HG02852 (cell line): ENCODE data around the gene TMCO4.

Source experiments
- ATAC-seq: cut with Tn5 transposase; IDR thresholded peaks from one replicate; pipeline ENCODE4 v1.9.1; 2021; ENCODE audit warnings: mild to moderate bottlenecking, moderate library complexity; ENCODE audit not compliant: unreplicated experiment

TMCO4 gene

GRCh38 chr1:19662313-19662712, 137.4 kb downstream of the TMCO4 start:
- ATAC-seq, result no peak

GRCh38 chr1:19661721-19662228, 137.9 kb downstream of the TMCO4 start:
- no peak for ATAC-seq

- no peak for ATAC-seq
Measured at GRCh38 chr1:19658186-19658585, 141.5 kb downstream of the TMCO4 start.

- no peak for ATAC-seq
Measured at GRCh38 chr1:19657511-19657910, 142.2 kb downstream of the TMCO4 start.

- ATAC-seq, result no peak
Measured at GRCh38 chr1:19656780-19657466, 142.8 kb downstream of the TMCO4 start.

- no peak for ATAC-seq
Measured at GRCh38 chr1:19656134-19656779, 143.5 kb downstream of the TMCO4 start.

GRCh38 chr1:19655718-19656080, 144.0 kb downstream of the TMCO4 start:
- ATAC-seq, result no peak

- ATAC-seq, result no peak
Measured at GRCh38 chr1:19654886-19655717, 144.6 kb downstream of the TMCO4 start.

DNA sequence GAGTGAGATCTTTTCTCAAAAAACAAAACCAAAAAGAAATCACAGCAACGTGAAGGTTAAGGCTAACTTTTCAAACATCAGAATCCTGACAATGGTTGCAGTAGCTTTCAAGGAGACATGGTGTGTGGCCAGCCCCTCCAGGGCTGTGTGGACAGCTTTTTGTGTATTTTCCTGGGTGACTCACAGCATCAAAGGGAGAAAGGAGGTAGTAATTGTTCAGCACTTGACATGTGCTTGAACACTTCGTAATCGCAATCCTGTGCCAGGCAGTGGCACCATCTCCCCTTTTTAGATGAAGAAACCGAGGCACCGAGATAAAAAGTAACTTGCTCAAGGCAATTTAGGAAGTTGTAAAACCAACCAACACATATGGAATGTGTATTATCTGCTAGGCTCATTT, 145.3 kb downstream of the TMCO4 start:
- ATAC-seq, result no peak

- no peak for ATAC-seq
Measured at GRCh38 chr1:19651141-19651737, 148.5 kb downstream of the TMCO4 start.

- no peak for ATAC-seq
Measured at GRCh38 chr1:19650416-19651140, 149.1 kb downstream of the TMCO4 start.

DNA sequence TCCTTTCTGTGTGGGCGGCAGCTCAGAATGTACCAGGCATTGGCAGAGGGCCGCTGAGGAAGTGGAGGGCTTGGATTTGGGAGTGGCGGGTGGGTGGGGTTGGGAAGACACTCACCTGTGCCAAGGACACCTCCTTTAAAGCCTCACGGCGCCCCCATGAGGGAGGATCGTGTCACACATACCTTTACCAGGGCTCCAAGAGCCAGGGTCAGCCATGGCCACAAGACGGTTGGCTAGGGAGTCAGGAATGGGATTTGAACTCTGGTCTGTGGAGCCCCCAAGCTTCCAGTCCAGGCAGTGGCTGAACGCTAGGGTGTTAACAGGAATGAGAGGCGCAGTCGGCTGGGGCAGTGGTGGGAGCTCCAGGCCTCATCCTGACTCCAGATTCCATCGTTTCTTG, 151.0 kb downstream of the TMCO4 start:
- no peak for ATAC-seq

DNA sequence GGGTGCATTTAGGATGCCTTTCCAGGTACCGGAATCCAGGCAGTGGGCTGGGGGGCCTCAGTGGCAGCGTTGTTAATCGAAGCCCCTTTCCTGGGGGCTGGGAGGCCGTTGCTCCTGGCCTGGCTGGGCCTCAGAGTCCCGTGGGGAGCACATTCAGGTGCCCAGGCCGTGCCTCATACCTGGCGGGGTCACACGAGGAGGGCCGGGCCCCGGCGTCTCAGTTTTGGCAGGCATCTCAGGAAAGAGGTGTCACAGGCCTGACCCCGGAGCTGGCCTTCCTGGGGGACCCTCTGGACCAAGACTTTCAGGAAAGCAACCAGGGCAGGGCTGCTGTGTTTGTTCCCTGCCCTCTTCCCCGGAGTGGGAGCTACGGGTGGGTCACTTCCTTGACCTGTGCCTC, 151.5 kb downstream of the TMCO4 start:
- ATAC-seq, result no peak

DNA sequence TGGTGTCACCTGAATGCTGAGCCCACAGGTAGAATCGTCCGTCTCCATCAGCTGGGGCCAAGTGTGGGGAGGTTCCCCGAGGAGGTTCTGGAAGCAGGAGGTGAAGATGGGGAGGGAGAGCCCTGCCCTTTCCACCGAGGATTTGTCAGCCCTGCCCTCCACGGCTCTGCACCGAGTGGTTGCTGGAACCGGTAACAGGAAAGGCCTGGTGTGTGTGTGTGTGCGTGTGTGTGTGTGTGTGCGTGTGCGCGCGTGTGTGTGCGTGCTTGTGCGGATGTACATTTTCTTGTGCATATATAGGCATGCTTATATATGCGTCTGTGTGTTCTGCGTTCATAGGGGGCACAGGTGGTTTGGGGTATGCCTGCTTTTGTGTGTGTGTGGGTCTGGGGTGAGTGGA, 152.1 kb downstream of the TMCO4 start:
- no peak for ATAC-seq

GRCh38 chr1:19646377-19647319, 153.1 kb downstream of the TMCO4 start:
- ATAC-seq, result no peak

DNA sequence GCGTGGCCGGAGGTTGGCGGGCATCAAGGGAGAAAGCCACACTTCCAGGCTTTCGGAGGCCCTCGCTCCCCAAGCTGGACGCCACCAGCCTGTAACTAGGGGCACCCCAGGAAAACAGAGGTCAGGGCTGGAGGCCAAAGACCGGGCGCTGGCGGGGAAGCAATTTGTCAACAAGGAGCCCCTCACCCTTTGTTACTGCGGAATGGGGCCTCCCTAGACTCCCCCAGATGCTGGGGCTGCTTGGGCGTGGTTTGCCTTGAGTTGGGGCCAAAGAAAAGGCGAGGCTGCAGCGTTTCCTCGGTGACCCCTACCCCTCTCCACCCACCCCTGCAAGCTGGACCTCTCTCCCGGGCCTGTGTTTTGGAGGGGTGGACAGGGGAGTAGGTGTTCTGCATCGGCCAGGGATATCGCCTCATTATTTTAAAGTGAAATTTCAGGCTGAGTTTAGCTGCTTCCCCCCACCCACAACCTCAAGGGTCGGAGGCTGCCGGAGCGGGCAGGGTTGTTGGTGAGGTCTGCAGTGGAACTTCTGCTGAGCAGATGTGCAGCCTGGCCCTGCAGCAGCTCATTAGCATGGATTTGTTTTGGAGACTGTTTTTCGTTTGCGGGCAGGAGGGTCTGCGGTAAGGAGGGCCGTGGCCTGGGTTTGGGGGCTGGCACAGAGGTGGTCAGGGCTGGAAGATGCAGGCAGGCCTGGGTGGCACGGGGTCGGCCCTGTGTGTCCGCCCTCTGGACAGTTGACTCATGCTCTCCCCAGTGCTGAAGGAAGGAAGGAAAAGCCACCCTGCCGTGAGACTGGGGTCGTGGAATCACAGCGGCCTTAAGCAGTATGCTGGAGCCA, 154.1 kb downstream of the TMCO4 start:
- no peak for ATAC-seq

GRCh38 chr1:19644681-19645410, 154.9 kb downstream of the TMCO4 start:
- ATAC-seq, result no peak

DNA sequence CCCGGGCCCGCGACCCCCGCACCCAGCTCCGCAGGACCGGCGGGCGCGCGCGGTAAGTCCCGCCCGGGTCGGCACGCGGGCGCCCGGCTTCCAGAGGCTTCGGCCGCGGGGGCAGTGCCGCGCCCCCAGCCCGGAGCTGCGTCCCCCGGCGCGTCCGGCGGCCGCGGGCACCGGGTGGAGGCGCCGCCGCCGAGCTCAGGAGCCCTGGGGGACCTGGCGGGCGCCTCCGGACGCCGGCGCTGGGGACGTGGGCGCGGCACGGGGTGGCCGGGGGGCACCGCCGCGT, 155.4 kb downstream of the TMCO4 start:
- no peak for ATAC-seq
